T47D (cell line): ENCODE data around the gene SRP14.

ENCODE experiments used
- DNase-seq, 2 experiments: peaks; one replicate each; pipeline versions ENCODE4 v3.0.0 to v3.0.0-alpha.2; 2011 to 2012; ENCODE audit warnings: low read depth in 1 of 2, low spot score in 1 of 2
- JUND ChIP-seq: IDR thresholded peaks from 2 replicates; pipeline ENCODE4 v1.6.1; 2012; ENCODE audit warnings: low read depth
- in situ Hi-C: cut with HindIII; loops from 2 replicates; pipeline ENCODE4 v1.10.0; 2016; ENCODE audit warnings: low sequenced_read_pairs, low pct_unique_long_range_greater_than_20kb

Gene SRP14

GRCh38 chr15:39990706-39991105 is 48.3 kb downstream of the SRP14 start:
- in situ Hi-C loops, result no loop called here
- TF ChIP-seq JUND, result no peak
- no peak for DNase-seq

- no peak for TF ChIP-seq JUND
- in situ Hi-C loops, result no loop called here
- DNase-seq, result no peak
These were observed 51.2 kb downstream of the SRP14 start for GRCh38 chr15:39987821-39988220.
